Activated CD4-positive, alpha-beta memory T cell treated with anti-CD3 and anti-CD28 coated beads for 36 hours (primary cell): ENCODE data around the gene DNAJC11. TPM values are rescaled to one million over a fixed set of nuclear protein-coding genes. Genes with fewer than 3 reads are reported as not detected.
"Not testable (repeated sequence)": the region's sequence is repeated elsewhere in the genome, so short reads cannot be mapped to it uniquely, and the experiment has no call there.

ENCODE experiments used
- CTCF ChIA-PET: fragments of 350-600 bp; sonication (Branson Sonifier 250); formaldehyde crosslinking; loops from one replicate; lab custom pipeline; 2021; ENCODE audit warnings: antibody characterized with exemption, inconsistent platforms; lab: Charles Lee
- POLR2A ChIA-PET: fragments of 350-600 bp; sonication (Branson Sonifier 250); formaldehyde crosslinking; loops from one replicate; lab custom pipeline; 2021; ENCODE audit warnings: antibody characterized with exemption; lab: Charles Lee
- DNase-seq: peaks from one replicate; pipeline ENCODE4 v3.0.0-alpha.2; 2020
- H3K27ac Mint-ChIP-seq: one replicate; pipeline ENCODE4 v1.8.0; 2021; ENCODE audit warnings: mixed read lengths
- H3K27me3 Mint-ChIP-seq: one replicate; pipeline ENCODE4 v1.8.0; 2021; ENCODE audit warnings: mixed read lengths
- H3K36me3 Mint-ChIP-seq: one replicate; pipeline ENCODE4 v1.8.0; 2021; ENCODE audit warnings: mixed read lengths
- H3K4me1 Mint-ChIP-seq: one replicate; pipeline ENCODE4 v1.8.0; 2021; ENCODE audit warnings: low read depth, mixed read lengths
- H3K4me3 Mint-ChIP-seq: one replicate; pipeline ENCODE4 v1.8.0; 2021; ENCODE audit warnings: mild to moderate bottlenecking, mixed read lengths
- H3K9me3 Mint-ChIP-seq: one replicate; pipeline ENCODE4 v1.8.0; 2021; ENCODE audit warnings: mixed read lengths
- intact Hi-C: fragments of 100-400 bp; cut with micrococcal nuclease; formaldehyde crosslinking; loops from one replicate; pipeline ENCODE4 v1.15.1; 2023
- total RNA-seq, 2 experiments: library from RNA; stranded (reverse); gene quantifications; one replicate each; pipeline ENCODE4 v1.2.3, GENCODE V29; 2021

Gene DNAJC11
- total RNA-seq, 2 experiments from 2014 or later, result 35.5 to 38.3 TPM

- intact Hi-C loops, result no loop called here
- no peak for DNase-seq
- Mint-ChIP-seq H3K27me3 (no peaks in the 10 kb centered on the region), H3K36me3 (peaks cover 13% of the 10 kb centered on the region), H3K9me3 (no peaks in the 10 kb centered on the region), H3K27ac (no peak overlapping the region), H3K4me1 (no peaks in the 10 kb centered on the region), H3K4me3 (no peak overlapping the region)
- POLR2A ChIA-PET, result no interaction called here
- CTCF ChIA-PET, result interaction anchor here (1.0 kb wide), 1 partner anchor 18 kb away, joined by 3 read pairs; no protein-coding TSS in a partner anchor
Measured at GRCh38 chr1:6668503-6668902, 33.1 kb downstream of the DNAJC11 start.

GRCh38 chr1:6667139-6667538, 34.5 kb downstream of the DNAJC11 start:
- H3K36me3 Mint-ChIP-seq, result peaks cover 19% of the 10 kb centered on the region
- CTCF ChIA-PET, result interaction anchor here (1.0 kb wide), 1 partner anchor 19 kb away, joined by 3 read pairs; no protein-coding TSS in a partner anchor
- no peaks in the 10 kb centered on the region for H3K9me3 Mint-ChIP-seq
- H3K27ac Mint-ChIP-seq, result no peak overlapping the region
- H3K27me3 Mint-ChIP-seq, result no peaks in the 10 kb centered on the region
- POLR2A ChIA-PET, result no interaction called here
- no peak overlapping the region for H3K4me3 Mint-ChIP-seq
- no peaks in the 10 kb centered on the region for H3K4me1 Mint-ChIP-seq
- intact Hi-C loops, result no loop called here
- DNase-seq, result no peak

GRCh38 chr1:6666696-6667095, 34.9 kb downstream of the DNAJC11 start:
- intact Hi-C loops, result no loop called here
- no peak overlapping the region for H3K4me3 Mint-ChIP-seq
- DNase-seq, result no peak
- H3K36me3 Mint-ChIP-seq, result peaks cover 19% of the 10 kb centered on the region
- no peak overlapping the region for H3K27ac Mint-ChIP-seq
- no peaks in the 10 kb centered on the region for H3K27me3 Mint-ChIP-seq
- no peaks in the 10 kb centered on the region for H3K9me3 Mint-ChIP-seq
- no peaks in the 10 kb centered on the region for H3K4me1 Mint-ChIP-seq
- CTCF ChIA-PET, result interaction anchor here (1.3 kb wide), 1 partner anchor 35 kb away, joined by 3 read pairs; the partner anchor contains the start of gene DNAJC11
- POLR2A ChIA-PET, result no interaction called here

- H3K4me1 Mint-ChIP-seq, POLR2A ChIA-PET, CTCF ChIA-PET, H3K9me3 Mint-ChIP-seq, DNase-seq, H3K27me3 Mint-ChIP-seq, H3K4me3 Mint-ChIP-seq, H3K27ac Mint-ChIP-seq, intact Hi-C loops: not testable (repeated sequence)
- peaks cover 16% of the 10 kb centered on the region for H3K36me3 Mint-ChIP-seq
Measured at GRCh38 chr1:6662468-6662867, 39.1 kb downstream of the DNAJC11 start.

GRCh38 chr1:6660415-6661049, 41.1 kb downstream of the DNAJC11 start:
- Mint-ChIP-seq H3K4me1 (no peaks in the 10 kb centered on the region), H3K27ac (no peak overlapping the region), H3K36me3 (peaks cover 15% of the 10 kb centered on the region), H3K27me3 (no peaks in the 10 kb centered on the region), H3K4me3 (no peak overlapping the region), H3K9me3 (no peaks in the 10 kb centered on the region)
- no peak for DNase-seq
- ChIA-PET CTCF (no interaction called here), POLR2A (interaction anchor here (0.6 kb wide), 1 partner anchor 1069 kb away, joined by 3 read pairs; no protein-coding TSS in a partner anchor)
- intact Hi-C loops, result no loop called here

GRCh38 chr1:6658359-6659060, 43.1 kb downstream of the DNAJC11 start:
- Mint-ChIP-seq H3K27me3 (no peaks in the 10 kb centered on the region), H3K9me3 (no peaks in the 10 kb centered on the region), H3K36me3 (peaks cover 8% of the 10 kb centered on the region), H3K4me3 (no peak overlapping the region), H3K4me1 (no peaks in the 10 kb centered on the region), H3K27ac (no peak overlapping the region)
- ChIA-PET CTCF (no interaction called here), POLR2A (no interaction called here)
- intact Hi-C loops, result no loop called here
- no peak for DNase-seq

GRCh38 chr1:6657138-6657537, 44.5 kb downstream of the DNAJC11 start:
- Mint-ChIP-seq H3K4me3 (no peak overlapping the region), H3K27me3 (no peaks in the 10 kb centered on the region), H3K27ac (no peak overlapping the region), H3K36me3 (peaks cover 5% of the 10 kb centered on the region), H3K4me1 (no peaks in the 10 kb centered on the region), H3K9me3 (no peaks in the 10 kb centered on the region)
- intact Hi-C loops, result no loop called here
- ChIA-PET CTCF (interaction anchor here (1.7 kb wide), 1 partner anchor 9 kb away, joined by 4 read pairs; no protein-coding TSS in a partner anchor), POLR2A (no interaction called here)
- DNase-seq, result no peak

GRCh38 chr1:6653436-6654290, 48.0 kb downstream of the DNAJC11 start:
- Mint-ChIP-seq H3K4me1 (no peaks in the 10 kb centered on the region), H3K4me3 (no peak overlapping the region), H3K27ac (no peak overlapping the region), H3K36me3 (peaks cover 6% of the 10 kb centered on the region), H3K27me3 (no peaks in the 10 kb centered on the region), H3K9me3 (no peaks in the 10 kb centered on the region)
- ChIA-PET CTCF (interaction anchor here (0.7 to 1.5 kb wide), 2 partner anchors 16 to 48 kb away, joined by 3 read pairs; partner anchors contain the start of gene DNAJC11), POLR2A (no interaction called here)
- no peak for DNase-seq
- intact Hi-C loops, result no loop called here

GRCh38 chr1:6652986-6653385, 48.6 kb downstream of the DNAJC11 start:
- Mint-ChIP-seq H3K4me3 (no peak overlapping the region), H3K27me3 (no peaks in the 10 kb centered on the region), H3K27ac (no peak overlapping the region), H3K4me1 (no peaks in the 10 kb centered on the region), H3K36me3 (peaks cover 6% of the 10 kb centered on the region), H3K9me3 (no peaks in the 10 kb centered on the region)
- POLR2A ChIA-PET, result no interaction called here
- intact Hi-C loops, result no loop called here
- no peak for DNase-seq
- CTCF ChIA-PET, result no interaction called here

- POLR2A ChIA-PET, result no interaction called here
- H3K27ac Mint-ChIP-seq, result no peak overlapping the region
- peaks cover 6% of the 10 kb centered on the region for H3K36me3 Mint-ChIP-seq
Measured at GRCh38 chr1:6651909-6652308, 49.7 kb downstream of the DNAJC11 start.

GRCh38 chr1:6648556-6648955, 53.1 kb downstream of the DNAJC11 start:
- Mint-ChIP-seq H3K9me3 (no peaks in the 10 kb centered on the region), H3K27me3 (no peaks in the 10 kb centered on the region), H3K36me3 (peaks cover 18% of the 10 kb centered on the region), H3K4me1 (no peaks in the 10 kb centered on the region), H3K4me3 (no peak overlapping the region), H3K27ac (no peak overlapping the region)
- intact Hi-C loops, result loop anchor here (5.0 kb wide), 1 partner anchor 226 kb away; the partner anchor contains the start of gene ESPN
- ChIA-PET CTCF (interaction anchor here (0.6 to 1.3 kb wide), 4 partner anchors 8 to 168 kb away, joined by 3 to 4 read pairs (median 3); no protein-coding TSS in a partner anchor), POLR2A (no interaction called here)
- no peak for DNase-seq

More at GRCh38 chr1:6651909-6652308, 49.7 kb downstream of the DNAJC11 start:
- Mint-ChIP-seq H3K4me1 (no peaks in the 10 kb centered on the region), H3K4me3 (no peak overlapping the region), H3K27me3 (no peaks in the 10 kb centered on the region), H3K9me3 (no peaks in the 10 kb centered on the region)
- CTCF ChIA-PET, result interaction anchor here (0.6 kb wide), 1 partner anchor 52 kb away, joined by 3 read pairs; no protein-coding TSS in a partner anchor
- intact Hi-C loops, result no loop called here
- no peak for DNase-seq
